GM19240 (cell line): ENCODE data around the gene HAVCR1.
"Not testable (repeated sequence)": the region's sequence is repeated elsewhere in the genome, so short reads cannot be mapped to it uniquely, and the experiment has no call there.

Source experiments
- DNase-seq: peaks from one replicate; pipeline ENCODE4 v3.0.0; 2011; ENCODE audit warnings: low spot score; ENCODE audit not compliant: insufficient read length

Gene HAVCR1

DNA sequence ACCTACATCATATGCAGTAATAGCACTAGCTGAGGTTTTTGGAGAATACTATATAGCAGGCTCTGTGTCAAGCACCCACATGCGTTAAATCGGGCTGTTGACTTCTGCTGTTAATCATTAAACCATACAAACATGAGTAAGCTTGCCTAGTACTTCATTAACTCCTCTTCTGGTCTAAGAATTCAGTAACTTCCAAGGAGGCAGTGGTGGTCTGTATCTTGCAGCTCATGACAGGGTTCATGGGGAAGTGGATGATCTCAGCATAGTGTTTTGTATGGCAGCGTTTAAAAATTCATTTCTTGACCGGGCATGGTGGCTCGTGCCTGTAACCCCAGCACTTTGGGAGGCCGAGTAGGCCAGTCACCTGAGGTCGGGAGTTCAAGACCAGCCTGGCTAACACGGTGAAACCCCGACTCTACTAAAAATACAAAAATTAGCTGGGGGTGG lies at the start of gene HAVCR1:
Gene HAVCR1, minus strand, starts transcription at position 24 of the 447 bp plus-strand sequence. CDS start 1,173 bp downstream, outside the sequence.
- DNase-seq: no peak

DNA sequence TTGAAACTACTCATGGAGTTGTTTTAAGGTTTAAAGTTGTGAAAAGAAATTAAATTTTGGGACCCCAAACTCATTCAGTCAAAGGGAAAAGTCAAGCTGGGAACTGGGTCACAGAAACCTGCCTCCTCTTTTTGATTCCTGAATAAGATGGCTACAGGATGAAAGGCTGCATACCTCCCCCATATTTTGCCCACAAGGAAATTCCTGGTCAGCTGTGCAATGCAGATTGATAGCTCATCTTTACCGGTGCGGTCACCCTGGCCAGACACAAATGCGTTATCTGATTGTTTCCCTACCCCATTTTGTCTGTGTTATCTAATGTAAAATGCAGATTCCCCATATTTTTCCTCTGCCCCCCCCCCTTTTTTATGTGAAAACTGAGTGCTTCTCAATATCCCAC lies 48.6 kb upstream of the HAVCR1 start:
- no peak for DNase-seq

GRCh38 chr5:157106630-157107461 lies 47.9 kb upstream of the HAVCR1 start:
- DNase-seq: no peak

- no peak for DNase-seq
These were observed 41.3 kb upstream of the HAVCR1 start for GRCh38 chr5:157100140-157100679.

GRCh38 chr5:157088342-157088990 lies 29.6 kb upstream of the HAVCR1 start:
- DNase-seq: no peak

GRCh38 chr5:157086751-157087359 lies 27.9 kb upstream of the HAVCR1 start:
- DNase-seq: no peak

DNA sequence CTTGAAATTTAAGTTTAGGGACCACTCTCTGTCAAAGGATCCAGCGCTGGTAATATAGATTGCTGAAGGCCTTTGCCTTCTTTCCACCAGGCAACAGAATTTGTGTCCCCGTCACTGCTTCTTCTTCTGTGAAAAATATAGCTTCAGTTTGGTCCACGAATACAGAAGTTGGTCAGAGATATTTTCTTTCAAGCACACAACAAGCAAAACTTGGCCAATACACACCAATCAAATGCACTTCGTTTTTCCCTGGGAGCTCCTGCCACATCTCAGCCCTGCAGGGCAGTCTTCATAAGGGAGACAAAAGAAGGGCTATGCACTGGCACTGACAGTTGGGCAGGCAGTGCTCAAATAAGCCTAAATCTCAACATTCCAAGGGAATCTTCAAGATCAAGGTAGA lies 27.0 kb upstream of the HAVCR1 start:
- DNase-seq: no peak

GRCh38 chr5:157080286-157080685 lies 21.4 kb upstream of the HAVCR1 start:
- no peak for DNase-seq

DNA sequence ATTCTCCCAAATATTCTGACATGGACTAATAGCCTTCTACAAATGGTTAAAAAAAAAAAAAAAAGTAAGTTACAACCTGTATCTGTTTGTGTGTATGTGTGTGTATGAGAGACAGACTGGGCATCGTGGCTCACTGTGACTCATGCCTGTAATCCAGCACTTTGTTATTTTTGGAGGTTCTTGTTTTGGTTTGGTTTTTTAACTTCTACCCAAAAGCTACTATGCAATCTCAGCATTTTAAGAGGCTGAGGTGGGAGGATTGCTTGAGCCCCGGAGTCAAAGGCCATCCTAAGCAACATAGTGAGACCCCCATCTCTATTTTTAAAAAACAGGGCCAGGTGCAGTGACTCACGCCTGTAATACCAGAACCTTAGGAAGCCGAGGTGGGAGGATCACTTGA lies 17.6 kb upstream of the HAVCR1 start:
- DNase-seq: no peak

DNA sequence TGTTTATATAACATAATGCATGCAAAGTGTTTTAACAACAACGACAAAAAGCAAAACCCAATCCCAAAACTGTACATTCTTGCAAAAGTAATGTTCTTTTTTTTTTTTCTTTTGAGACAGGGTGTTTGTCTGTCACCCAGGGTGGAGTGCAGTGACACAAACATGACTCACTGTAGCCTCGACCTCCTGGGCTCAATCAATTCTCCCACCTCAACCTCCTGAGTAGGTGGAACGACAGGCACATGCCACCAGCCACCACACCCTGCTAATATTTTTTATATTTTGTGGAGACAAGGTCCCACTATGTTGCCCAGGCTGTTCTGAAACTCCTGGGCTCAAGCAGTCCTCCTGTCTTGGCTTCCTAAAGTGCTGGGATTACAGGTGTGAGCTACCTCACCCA lies 13.6 kb upstream of the HAVCR1 start:
- no peak for DNase-seq

DNA sequence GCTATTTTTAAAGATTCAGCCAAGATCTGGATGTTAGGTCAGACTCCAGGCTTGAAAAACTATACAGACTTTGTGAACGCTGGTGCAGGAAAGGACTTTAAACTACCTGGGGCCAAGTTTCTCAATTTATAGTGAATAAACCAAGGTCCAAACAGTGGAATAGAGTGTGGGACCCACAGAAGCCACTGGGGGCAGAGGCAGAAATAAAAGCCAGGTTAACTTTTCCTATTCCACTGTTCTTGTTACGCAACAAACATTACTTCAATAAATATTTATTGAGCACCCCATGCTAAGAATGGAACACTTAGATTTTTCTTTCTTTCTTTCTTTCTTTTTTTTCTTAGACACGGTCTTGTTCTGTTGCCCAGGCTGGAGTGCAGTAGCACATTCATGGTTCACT lies 11.0 kb upstream of the HAVCR1 start:
- DNase-seq: no peak

DNA sequence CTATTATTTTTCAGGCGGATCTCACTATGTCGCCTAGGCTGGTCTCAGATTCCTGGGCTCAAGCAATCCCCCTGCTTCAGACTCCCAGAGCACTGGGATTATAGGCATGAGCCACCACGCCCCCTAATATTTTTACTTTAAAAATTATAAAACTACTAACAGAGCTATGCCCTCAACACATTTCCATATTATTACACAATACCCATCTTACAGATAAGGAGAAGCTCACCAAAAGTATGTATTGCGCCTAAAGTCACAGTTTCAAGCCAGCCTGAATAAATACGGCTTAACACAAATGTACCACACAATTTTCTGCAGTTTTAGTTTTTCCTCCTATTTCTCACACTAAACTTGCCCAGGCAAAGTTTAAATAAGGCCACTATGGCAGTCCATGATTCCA lies 9.9 kb upstream of the HAVCR1 start:
- DNase-seq: no peak

GRCh38 chr5:157068339-157068738 lies 9.4 kb upstream of the HAVCR1 start:
- DNase-seq: no peak

DNA sequence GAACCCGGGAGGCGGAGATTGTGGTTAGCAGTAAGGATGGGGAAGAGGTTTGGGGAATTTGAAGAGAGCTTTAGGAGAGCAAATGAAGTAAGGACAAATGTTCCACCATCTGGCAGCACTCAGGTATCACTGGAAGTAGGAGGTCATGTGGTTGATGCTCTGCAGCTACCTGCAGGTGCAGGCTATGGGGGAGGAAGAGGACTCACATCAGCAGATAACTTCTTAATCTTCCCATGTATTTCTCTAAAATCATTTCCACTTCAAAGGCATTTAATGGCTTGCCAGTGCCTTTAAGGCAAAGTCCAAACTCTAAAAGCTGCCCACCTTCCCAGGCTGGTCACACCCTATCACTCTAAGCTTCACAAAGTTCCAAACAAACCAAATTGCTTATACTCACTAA lies 8.1 kb upstream of the HAVCR1 start:
- no peak for DNase-seq

DNA sequence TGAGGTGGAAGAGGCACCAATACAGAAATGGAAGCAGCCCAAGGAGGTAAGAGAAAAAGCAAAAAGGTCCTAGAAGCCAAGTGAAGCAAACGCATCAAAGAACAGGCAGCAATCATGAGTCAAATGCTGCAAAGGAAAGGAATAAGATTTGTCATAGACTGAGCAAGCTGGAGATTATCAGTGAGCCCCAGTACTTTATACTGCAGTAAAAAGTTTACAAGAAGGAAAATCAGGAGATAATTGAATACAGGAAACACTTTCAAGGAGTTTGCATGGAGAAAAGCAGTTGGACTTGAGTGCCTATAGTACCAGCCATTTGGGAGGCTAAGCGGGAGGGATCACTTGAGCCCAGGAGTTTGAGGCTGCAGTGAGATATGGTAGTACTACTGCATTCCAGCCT lies 7.2 kb upstream of the HAVCR1 start:
- DNase-seq: no peak

GRCh38 chr5:157063776-157064430 lies 5.0 kb upstream of the HAVCR1 start:
- DNase-seq: no peak

DNA sequence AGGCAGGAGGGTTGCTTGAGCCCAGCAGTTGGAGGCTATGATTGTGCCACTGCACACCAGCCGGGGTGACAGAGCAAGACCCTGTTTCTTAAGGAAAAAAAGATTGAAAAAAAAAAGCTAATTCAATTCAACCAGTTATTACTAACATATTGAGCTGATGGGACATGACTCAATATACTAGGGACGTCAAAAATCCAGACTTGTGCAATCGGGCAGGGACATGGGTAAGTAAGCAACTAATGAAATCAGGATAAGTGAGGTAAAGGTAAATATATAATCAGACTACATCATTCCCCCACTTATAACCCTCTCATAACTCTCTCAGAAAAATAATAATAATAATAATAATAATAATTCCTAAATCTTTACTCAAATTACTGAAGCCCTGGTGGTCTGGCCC lies 975 bp upstream of the HAVCR1 start:
- no peak for DNase-seq

- no peak for DNase-seq
These were observed 1.2 kb downstream of the HAVCR1 start for GRCh38 chr5:157057459-157058370.

DNA sequence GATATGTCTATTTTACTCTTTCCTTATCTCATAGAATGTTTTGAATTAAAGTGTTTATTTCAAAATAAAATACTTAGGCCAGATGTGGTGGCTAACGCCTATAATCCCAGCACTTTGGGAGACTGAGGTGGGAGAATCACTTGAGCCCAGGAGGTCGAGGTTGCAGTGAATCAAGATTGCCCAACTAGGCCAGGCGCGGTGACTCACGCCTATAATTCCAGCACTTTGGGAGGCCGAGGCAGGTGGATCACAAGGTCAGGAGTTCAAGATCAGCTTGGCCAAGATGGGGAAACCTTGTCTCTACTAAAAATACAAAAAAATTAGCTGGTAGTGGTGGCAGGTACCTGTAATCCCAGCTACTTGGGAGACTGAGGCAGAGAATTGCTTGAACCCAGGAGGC lies 2.1 kb downstream of the HAVCR1 start:
- DNase-seq: not testable (repeated sequence)

DNA sequence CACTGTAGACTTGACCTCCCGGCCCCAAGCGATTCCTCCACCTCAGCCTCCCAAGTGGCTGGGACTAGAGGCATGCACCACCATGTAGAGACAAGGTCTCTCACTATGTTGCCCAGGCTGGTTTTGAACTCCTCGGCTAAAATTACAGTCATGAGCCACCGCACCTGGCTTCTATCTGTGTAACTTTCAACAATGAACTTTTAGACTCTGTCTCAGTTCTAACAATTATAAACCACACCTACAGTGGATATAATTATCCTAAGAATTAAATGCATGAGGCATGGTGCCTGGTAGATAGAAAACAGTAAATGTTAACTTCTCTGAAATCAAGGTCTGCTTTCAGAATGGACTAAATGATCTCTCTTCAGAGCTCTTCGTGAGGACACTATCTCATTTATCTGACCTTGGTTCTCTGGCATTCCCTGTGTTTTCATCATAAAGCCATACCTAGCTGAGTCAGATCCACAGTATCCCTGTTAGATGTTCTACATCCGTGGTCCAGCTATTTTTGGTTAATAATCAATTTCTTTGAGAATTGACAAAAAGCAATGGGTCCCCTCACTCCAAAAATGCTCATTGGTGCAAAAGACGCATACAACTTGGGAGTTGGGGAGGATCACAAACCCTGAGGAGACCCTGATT lies 7.2 kb downstream of the HAVCR1 start:
- DNase-seq: no peak
